B cell (primary cell): ENCODE data around the gene MRPL34. TPM values are rescaled to one million over a fixed set of nuclear protein-coding genes. Genes with fewer than 3 reads are reported as not detected.

ENCODE experiments used
- ATAC-seq: fragments of 200-7000 bp; cut with Tn5 transposase; one replicate; pipeline ENCODE4 v1.10.0; 2021; ENCODE audit warnings: low read depth, mild to moderate bottlenecking, moderate number of reproducible peaks, moderate library complexity
- CTCF ChIA-PET: fragments of 350-600 bp; sonication (Branson Sonifier 250); formaldehyde crosslinking; loops from one replicate; lab custom pipeline; 2021; ENCODE audit warnings: antibody characterized with exemption, inconsistent platforms; lab: Charles Lee
- POLR2A ChIA-PET: fragments of 350-600 bp; sonication (Branson Sonifier 250); formaldehyde crosslinking; loops from one replicate; lab custom pipeline; 2021; ENCODE audit warnings: antibody characterized with exemption; lab: Charles Lee
- DNase-seq: peaks from one replicate; pipeline ENCODE4 v3.0.0; 2013
- H2AFZ ChIP-seq: 2 replicates; pipeline ENCODE4 v1.6.1; 2012; ENCODE audit warnings: mild to moderate bottlenecking, low read depth, low read length; ENCODE audit not compliant: insufficient read depth, poor library complexity, severe bottlenecking
- H3K27ac ChIP-seq, 2 donors: 1 replicate in 1 of 2; 2 replicates in 1 of 2; pipeline ENCODE4 v1.5.1; 2012 to 2013; ENCODE audit warnings: low read length in 2 of 2, mild to moderate bottlenecking in 2 of 2, moderate library complexity in 1 of 2
- H3K27me3 ChIP-seq, 4 experiments: fragments of 200-600 bp in 1 of 4; sonication (generic) in 1 of 4; replicated peaks in 1 of 4; 1 replicate in 2 of 4; 2 replicates in 2 of 4; pipeline versions ENCODE4 v1.6.1 to v1.7.0; 2013 to 2016; ENCODE audit warnings: low read length in 3 of 4, mild to moderate bottlenecking in 2 of 4, mixed read lengths in 1 of 4, moderate library complexity in 1 of 4; ENCODE audit not compliant: insufficient read depth in 4 of 4, control insufficient read depth in 3 of 4; ENCODE audit errors: control extremely low read depth in 1 of 4
- H3K36me3 ChIP-seq, 2 experiments: replicated peaks in 1 of 2; 1 replicate in 1 of 2; 2 replicates in 1 of 2; pipeline versions ENCODE4 v1.6.1 to v1.7.1; 2013; ENCODE audit warnings: low read length in 1 of 2; ENCODE audit not compliant: insufficient read depth in 2 of 2, control insufficient read depth in 1 of 2; ENCODE audit errors: control extremely low read depth in 1 of 2, extremely low read depth in 1 of 2
- H3K4me1 ChIP-seq, 2 donors: fragments of 200-600 bp in 1 of 2; sonication (generic) in 1 of 2; 1 replicate in 1 of 2; 2 replicates in 1 of 2; pipeline versions ENCODE4 v1.5.1 to v1.6.1; 2013 to 2017; ENCODE audit warnings: low read length in 2 of 2; ENCODE audit not compliant: control insufficient read depth in 2 of 2, insufficient read depth in 2 of 2
- H3K4me2 ChIP-seq: replicated peaks from 2 replicates; pipeline ENCODE3; 2012; ENCODE audit warnings: mild to moderate bottlenecking, low read depth, low read length; ENCODE audit not compliant: poor library complexity, severe bottlenecking
- H3K4me3 ChIP-seq, 5 experiments: fragments of 200-600 bp in 1 of 5; sonication (generic) in 1 of 5; 1 replicate in 3 of 5; 2 replicates in 2 of 5; pipeline versions ENCODE4 v1.5.1 to v1.7.0; 2011 to 2016; ENCODE audit warnings: low read length in 4 of 5, mild to moderate bottlenecking in 4 of 5, low read depth in 2 of 5, control low read depth in 1 of 5, moderate library complexity in 1 of 5; ENCODE audit not compliant: insufficient read depth in 1 of 5; ENCODE audit errors: control extremely low read depth in 1 of 5, extremely low read depth in 1 of 5
- H3K79me2 ChIP-seq: fragments of 200-600 bp; sonication (generic); one replicate; pipeline ENCODE4 v1.6.0; 2016; ENCODE audit warnings: low read length; ENCODE audit not compliant: control insufficient read depth, insufficient read depth
- H3K9ac ChIP-seq: fragments of 200-600 bp; sonication (generic); 2 replicates; pipeline ENCODE4 v1.6.1; 2017; ENCODE audit warnings: mild to moderate bottlenecking, low read length, moderate library complexity
- H3K9me3 ChIP-seq, 3 donors: one replicate each; pipeline versions ENCODE4 v1.6.1 to v1.7.1; 2013; ENCODE audit warnings: low read length in 2 of 3; ENCODE audit not compliant: control insufficient read depth in 2 of 3, insufficient read depth in 1 of 3; ENCODE audit errors: control extremely low read depth in 1 of 3
- H4K20me1 ChIP-seq: 2 replicates; pipeline ENCODE4 v1.6.0; 2012; ENCODE audit warnings: mild to moderate bottlenecking, low read length; ENCODE audit not compliant: insufficient read depth, control insufficient read depth, poor library complexity, severe bottlenecking
- H3K27ac Mint-ChIP-seq: one replicate; pipeline ENCODE4 v1.8.0; 2021; ENCODE audit warnings: mixed read lengths
- H3K27me3 Mint-ChIP-seq: one replicate; pipeline ENCODE4 v1.8.0; 2021; ENCODE audit warnings: mixed read lengths
- H3K4me1 Mint-ChIP-seq: one replicate; pipeline ENCODE4 v1.8.0; 2021; ENCODE audit warnings: mixed read lengths
- H3K4me3 Mint-ChIP-seq: one replicate; pipeline ENCODE4 v1.8.0; 2021; ENCODE audit warnings: mixed read lengths
- H3K9me3 Mint-ChIP-seq: one replicate; pipeline ENCODE4 v1.8.0; 2022; ENCODE audit warnings: mixed read lengths; ENCODE audit not compliant: insufficient read depth
- CTCF ChIP-seq: fragments of 200-600 bp; IDR thresholded peaks from one replicate; pipeline ENCODE4 v1.8.0; 2022; ENCODE audit warnings: antibody characterized with exemption, mild to moderate bottlenecking
- EZH2 ChIP-seq: IDR thresholded peaks from 2 replicates; pipeline ENCODE4 v1.6.1; 2012; ENCODE audit warnings: borderline replicate concordance, low read depth, mild to moderate bottlenecking, moderate library complexity, low read length; ENCODE audit not compliant: insufficient read depth, poor library complexity, severe bottlenecking
- WGBS: methylation state at CpG from one replicate; pipeline ENCODE4 v1.1.5; 2013; ENCODE audit warnings: missing lambda C conversion rate; ENCODE audit not compliant: insufficient coverage; 5-methylcytosine and 5-hydroxymethylcytosine counted together
- intact Hi-C: fragments of 100-400 bp; cut with micrococcal nuclease; formaldehyde crosslinking; loops from one replicate; pipeline ENCODE4 v1.10.0; 2022
- polyA minus RNA-seq: library from RNA; depleted of rRNA, polyadenylated mRNA; stranded (reverse); fragments of >200 nt; gene quantifications from 2 replicates; pipeline ENCODE4 v1.2.3, GENCODE V29; 2012
- polyA plus RNA-seq: library from polyadenylated mRNA; depleted of rRNA; stranded (reverse); fragments of >200 nt; gene quantifications from 2 replicates; pipeline ENCODE4 v1.2.3, GENCODE V29; 2012
- total RNA-seq, 2 donors: library from RNA; stranded (reverse); fragments of 120-200 nt in 1 of 2; gene quantifications; 1 replicate in 1 of 2; 2 replicates in 1 of 2; pipeline versions ENCODE4 v1.2.3 to v1.2.4, GENCODE V29; 2013 to 2022

MRPL34 gene
- total RNA-seq (40.7 and 45.7 TPM in 2 replicates), polyA plus RNA-seq (15.1 and 16.5 TPM in 2 replicates), polyA minus RNA-seq (33.0 and 35.2 TPM in 2 replicates)
- total RNA-seq (2013), result 37.1 TPM

GRCh38 chr19:17305517-17306284 is at the start of gene MRPL34:
TSS of gene MRPL34 (plus strand) at chr19:17305872. CDS start at chr19:17305893, 21 bp downstream.
- peak within 1 kb of the TSS; percentile 83 for H2AFZ ChIP-seq
- ChIA-PET CTCF (interaction anchor here (0.6 to 2.9 kb wide), 21 partner anchors 11 to 858 kb away, joined by 3 to 18 read pairs (median 4); partner anchors contain the start of genes ANKLE1, ANO8, BABAM1 and USE1), POLR2A (interaction anchor here (0.6 to 1.5 kb wide), 17 partner anchors 14 to 1355 kb away, joined by 3 to 12 read pairs (median 6); partner anchors contain the start of genes ANO8, BABAM1 and USE1)
- no peaks in the 10 kb centered on the region for H3K9me3 Mint-ChIP-seq
- peak; percentile 100 for DNase-seq
- peaks cover 50% of the 10 kb centered on the region for H3K79me2 ChIP-seq
- 0% methylated on average over 55 of the region's 55 CpGs for WGBS
- H3K4me2 ChIP-seq, result peak within 1 kb of the TSS; percentile 96
- H3K36me3 ChIP-seq, result no peaks in the 10 kb centered on the region
- intact Hi-C loops, result loop anchor here (1.0 to 10.0 kb wide), 9 partner anchors 13 to 718 kb away; partner anchors contain the start of genes BABAM1, HAUS8, MYO9B and OCEL1
- TF ChIP-seq EZH2 (no peak), CTCF (peak; percentile 76)
- no peaks in the 10 kb centered on the region for H3K27me3 Mint-ChIP-seq
- peak within 1 kb of the TSS; percentile 90 for H3K27ac Mint-ChIP-seq
- peak within 1 kb of the TSS; percentile 91 for H3K4me3 Mint-ChIP-seq
- peak within 1 kb of the TSS; percentile 49 to 74 (median 73) for H3K4me3 ChIP-seq
- peaks cover 13% of the 10 kb centered on the region for H4K20me1 ChIP-seq
- peaks cover 38 to 56% of the 10 kb centered on the region in 2 donors for H3K4me1 ChIP-seq
- H3K9ac ChIP-seq, result peak within 1 kb of the TSS; percentile 72
- H3K4me1 Mint-ChIP-seq, result peaks cover 56% of the 10 kb centered on the region
- no peaks in the 10 kb centered on the region for H3K9me3 ChIP-seq
- peak within 1 kb of the TSS; percentile 70 to 71 for H3K27ac ChIP-seq
- peak; percentile 69 for ATAC-seq
- H3K27me3 ChIP-seq, result no peaks in the 10 kb centered on the region
